ENCODE data around the gene DACH1. TPM values are rescaled to one million over a fixed set of nuclear protein-coding genes. Genes with fewer than 3 reads are reported as not detected.

DACH1 gene
- polyA plus RNA-seq, 3 donors = 0.03 to 0.69 (median 0.26) TPM

- intact Hi-C loops (cut with micrococcal nuclease) = no loop called here
These were observed 241.3 kb downstream of the DACH1 start for GRCh38 chr13:71625694-71626093.

DNA sequence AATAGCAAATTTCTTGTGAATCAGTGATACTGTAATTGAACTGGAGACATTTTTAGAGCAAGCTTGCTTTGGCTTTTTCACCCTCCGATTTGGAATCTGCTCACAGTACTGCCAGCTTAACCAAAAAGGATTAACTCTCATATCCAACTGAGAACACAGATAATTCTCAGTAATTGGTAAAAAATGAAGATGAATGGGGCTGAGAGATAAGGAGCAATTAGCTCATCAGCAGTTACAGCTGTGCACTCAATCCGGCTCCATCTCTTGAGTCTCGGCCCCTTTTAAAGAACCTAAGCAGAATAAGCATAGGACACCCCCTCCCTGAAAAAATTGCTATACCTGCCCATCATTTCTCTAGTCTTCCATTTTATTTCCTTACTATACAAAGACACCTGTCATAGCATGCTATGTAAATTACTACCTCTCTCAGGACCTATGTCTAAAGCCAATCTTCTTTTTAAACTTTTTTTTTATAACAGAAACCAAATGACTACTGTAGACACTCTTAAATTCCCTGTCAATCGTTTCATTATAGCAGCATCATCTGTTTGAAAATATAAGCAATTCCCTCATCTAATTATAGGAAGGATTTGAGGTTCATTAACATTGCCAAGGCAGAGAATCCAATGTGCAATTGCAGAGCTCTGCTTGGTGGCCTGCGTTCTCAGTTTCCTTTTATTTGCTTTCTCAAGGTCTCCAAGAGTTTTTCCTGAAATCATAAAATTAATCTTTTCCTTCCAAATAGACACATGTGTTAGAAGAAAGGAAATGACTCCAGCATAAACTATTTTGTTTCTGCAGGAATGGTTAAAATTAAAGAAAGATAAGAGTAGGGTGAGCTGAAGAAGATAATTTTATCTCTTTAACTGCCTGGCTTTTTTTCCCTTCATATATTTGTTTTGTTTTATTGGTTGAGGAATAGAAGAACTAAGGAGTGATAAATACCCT lies 242.1 kb downstream of the DACH1 start:
- TF ChIP-seq, protein P1, sequence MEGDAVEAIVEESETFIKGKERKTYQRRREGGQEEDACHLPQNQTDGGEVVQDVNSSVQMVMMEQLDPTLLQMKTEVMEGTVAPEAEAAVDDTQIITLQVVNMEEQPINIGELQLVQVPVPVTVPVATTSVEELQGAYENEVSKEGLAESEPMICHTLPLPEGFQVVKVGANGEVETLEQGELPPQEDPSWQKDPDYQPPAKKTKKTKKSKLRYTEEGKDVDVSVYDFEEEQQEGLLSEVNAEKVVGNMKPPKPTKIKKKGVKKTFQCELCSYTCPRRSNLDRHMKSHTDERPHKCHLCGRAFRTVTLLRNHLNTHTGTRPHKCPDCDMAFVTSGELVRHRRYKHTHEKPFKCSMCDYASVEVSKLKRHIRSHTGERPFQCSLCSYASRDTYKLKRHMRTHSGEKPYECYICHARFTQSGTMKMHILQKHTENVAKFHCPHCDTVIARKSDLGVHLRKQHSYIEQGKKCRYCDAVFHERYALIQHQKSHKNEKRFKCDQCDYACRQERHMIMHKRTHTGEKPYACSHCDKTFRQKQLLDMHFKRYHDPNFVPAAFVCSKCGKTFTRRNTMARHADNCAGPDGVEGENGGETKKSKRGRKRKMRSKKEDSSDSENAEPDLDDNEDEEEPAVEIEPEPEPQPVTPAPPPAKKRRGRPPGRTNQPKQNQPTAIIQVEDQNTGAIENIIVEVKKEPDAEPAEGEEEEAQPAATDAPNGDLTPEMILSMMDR (IDR thresholded peaks at IDR 0.05) = no peak
- Histone ChIP-seq H2AFZ (ENCODE audit: insufficient read depth, low read depth, low read length, poor library complexity, severe bottlenecking) (no peak overlapping the region), H3K9ac (ENCODE audit: insufficient read depth, low read length, poor library complexity, severe bottlenecking) (no peak overlapping the region), H3K79me2 (ENCODE audit: insufficient read depth, low read length) (no peaks in the 10 kb centered on the region), H4K20me1 (ENCODE audit: insufficient read depth, low read length) (no peaks in the 10 kb centered on the region), H3K27ac (ENCODE audit: low read depth in 1 of 2, low read length in 2 of 2) (no peak overlapping the region), H3K36me3 (replicated peaks in 1 of 2; ENCODE audit: control insufficient read depth in 1 of 2, insufficient read depth in 2 of 2, low read length in 2 of 2) (no peaks in the 10 kb centered on the region), H3K27me3 (ENCODE audit: control insufficient read depth in 2 of 2, insufficient read depth in 2 of 2, low read length in 2 of 2) (no peaks in the 10 kb centered on the region), H3K9me3 (replicated peaks in 1 of 2; ENCODE audit: control insufficient read depth in 1 of 2, insufficient read depth in 1 of 2, low read length in 2 of 2) (no peaks in the 10 kb centered on the region), H3K4me2 (replicated peaks; ENCODE audit: extremely low read depth, low read length, poor library complexity, severe bottlenecking) (no peak overlapping the region), H3K4me3 (replicated peaks in 1 of 3; ENCODE audit: low read depth in 2 of 3, low read length in 3 of 3) (no peak overlapping the region), H3K4me1 (ENCODE audit: control insufficient read depth in 1 of 2, insufficient read depth in 2 of 2, low read length in 2 of 2) (no peaks in the 10 kb centered on the region)
- Mint-ChIP-seq H3K36me3 (peaks cover 0 to 2% of the 10 kb centered on the region in 2 donors), H3K4me3 (no peak overlapping the region), H3K4me1 (no peaks in the 10 kb centered on the region), H3K27ac (no peak overlapping the region), H3K27me3 (ENCODE audit: low read depth in 3 of 3) (peaks cover 0 to 2% (median 0%) of the 10 kb centered on the region in 3 donors), H3K9me3 (no peaks in the 10 kb centered on the region)
- intact Hi-C loops (cut with micrococcal nuclease) = no loop called here
- no peak for DNase-seq
- 100% methylated on average over 1 of the region's 5 CpGs for WGBS (ENCODE audit: insufficient coverage)

More at GRCh38 chr13:71625694-71626093, 241.3 kb downstream of the DACH1 start:
- H2AFZ ChIP-seq (ENCODE audit: insufficient read depth, low read depth, low read length, poor library complexity, severe bottlenecking) = no peak overlapping the region
- no peak overlapping the region for H3K9ac ChIP-seq (ENCODE audit: insufficient read depth, low read length, poor library complexity, severe bottlenecking)
- Mint-ChIP-seq H3K4me1 (no peaks in the 10 kb centered on the region), H3K36me3 (peaks cover 0 to 2% of the 10 kb centered on the region in 2 donors), H3K9me3 (no peaks in the 10 kb centered on the region), H3K4me3 (no peak overlapping the region), H3K27me3 (ENCODE audit: low read depth in 3 of 3) (peaks cover 0 to 2% (median 0%) of the 10 kb centered on the region in 3 donors), H3K27ac (no peak overlapping the region)
- TF ChIP-seq, protein P1 (IDR thresholded peaks at IDR 0.05) = no peak
- no peaks in the 10 kb centered on the region for H3K9me3 ChIP-seq (replicated peaks in 1 of 2; ENCODE audit: control insufficient read depth in 1 of 2, insufficient read depth in 1 of 2, low read length in 2 of 2)
- no peak overlapping the region for H3K4me2 ChIP-seq (replicated peaks; ENCODE audit: extremely low read depth, low read length, poor library complexity, severe bottlenecking)
- H3K4me3 ChIP-seq (replicated peaks in 1 of 3; ENCODE audit: low read depth in 2 of 3, low read length in 3 of 3) = no peak overlapping the region
- H3K36me3 ChIP-seq (replicated peaks in 1 of 2; ENCODE audit: control insufficient read depth in 1 of 2, insufficient read depth in 2 of 2, low read length in 2 of 2) = no peaks in the 10 kb centered on the region
- no peaks in the 10 kb centered on the region for H4K20me1 ChIP-seq (ENCODE audit: insufficient read depth, low read length)
- no peak for DNase-seq
- no peak overlapping the region for H3K27ac ChIP-seq (ENCODE audit: low read depth in 1 of 2, low read length in 2 of 2)
- H3K4me1 ChIP-seq (ENCODE audit: control insufficient read depth in 1 of 2, insufficient read depth in 2 of 2, low read length in 2 of 2) = no peaks in the 10 kb centered on the region
- no peaks in the 10 kb centered on the region for H3K27me3 ChIP-seq (ENCODE audit: control insufficient read depth in 2 of 2, insufficient read depth in 2 of 2, low read length in 2 of 2)
- H3K79me2 ChIP-seq (ENCODE audit: insufficient read depth, low read length) = no peaks in the 10 kb centered on the region

Data from CD14-positive monocyte (primary cell).